HG03175 (cell line): ENCODE results near the gene JAKMIP3.

Source experiments
- ATAC-seq: cut with Tn5 transposase; IDR thresholded peaks from one replicate; pipeline ENCODE4 v1.9.1; 2021; ENCODE audit warnings: mild to moderate bottlenecking, moderate library complexity; ENCODE audit not compliant: unreplicated experiment

Gene JAKMIP3

GRCh38 chr10:132109341-132110110 is 43.8 kb downstream of the JAKMIP3 start:
- no peak for ATAC-seq

GRCh38 chr10:132110111-132110521 is 44.4 kb downstream of the JAKMIP3 start:
- ATAC-seq: no peak

GRCh38 chr10:132110713-132111112 is 45.0 kb downstream of the JAKMIP3 start:
- no peak for ATAC-seq

- ATAC-seq: no peak
Measured at GRCh38 chr10:132111121-132111731, 45.5 kb downstream of the JAKMIP3 start.

GRCh38 chr10:132111871-132112341 is 46.2 kb downstream of the JAKMIP3 start:
- ATAC-seq: no peak

- no peak for ATAC-seq
Measured at GRCh38 chr10:132112611-132113010, 46.9 kb downstream of the JAKMIP3 start.

GRCh38 chr10:132113206-132113605 is 47.5 kb downstream of the JAKMIP3 start:
- no peak for ATAC-seq

- no peak for ATAC-seq
Measured at GRCh38 chr10:132113766-132114365, 48.1 kb downstream of the JAKMIP3 start.

- ATAC-seq: no peak
Measured at GRCh38 chr10:132114953-132115520, 49.3 kb downstream of the JAKMIP3 start.
